ENCODE measurements around the gene C1QTNF9. TPM values are rescaled to one million over a fixed set of nuclear protein-coding genes. Genes with fewer than 3 reads are reported as not detected.

C1QTNF9 gene
- total and polyA plus RNA-seq, 9 of the 15 experiments (the other 6 are each of a cell fraction or from before 2014, with no cell fraction given): not detected

GRCh38 chr13:24286624-24287023, 22.8 kb upstream of the C1QTNF9 start (continued):
- TF ChIP-seq REST (IDR thresholded peaks at IDR 0.05; ENCODE audit: borderline replicate concordance) (no peak), REST (CRISPR knock-in tag; IDR thresholded peaks at IDR 0.05; ENCODE audit: low read depth) (no peak), ZNF766 (CRISPR knock-in tag; conservative IDR thresholded peaks at IDR 0.05) (no peak)
